Progenitor cell of endocrine pancreas (in vitro differentiated cells): Measurements from ENCODE around the gene KRTAP10-12. TPM values are rescaled to one million over a fixed set of nuclear protein-coding genes. Genes with fewer than 3 reads are reported as not detected.

Experiments used
- DNase-seq: peaks from one replicate; pipeline ENCODE4 v3.0.0; 2021; ENCODE audit warnings: low spot score; ENCODE audit not compliant: unreplicated experiment
- H3K27ac Mint-ChIP-seq: 2 replicates; pipeline ENCODE4 v1.8.0; 2021; ENCODE audit warnings: mild to moderate bottlenecking, moderate library complexity, mixed read lengths
- H3K27me3 Mint-ChIP-seq: 2 replicates; pipeline ENCODE4 v1.8.0; 2021; ENCODE audit warnings: mixed read lengths
- H3K36me3 Mint-ChIP-seq: 2 replicates; pipeline ENCODE4 v1.8.0; 2022; ENCODE audit warnings: mixed read lengths; ENCODE audit not compliant: insufficient read depth
- H3K4me1 Mint-ChIP-seq: 2 replicates; pipeline ENCODE4 v1.8.0; 2021; ENCODE audit warnings: low read depth, mixed read lengths
- H3K4me3 Mint-ChIP-seq: 2 replicates; pipeline ENCODE4 v1.8.0; 2021; ENCODE audit warnings: low read depth, mild to moderate bottlenecking, moderate library complexity, mixed read lengths
- H3K9me3 Mint-ChIP-seq: 2 replicates; pipeline ENCODE4 v1.8.0; 2021; ENCODE audit warnings: low read depth, mixed read lengths
- total RNA-seq: library from RNA; stranded (reverse); gene quantifications from 2 replicates; pipeline ENCODE4 v1.2.1, GENCODE V29; 2021
- TF ChIP-seq, protein P1 (sequence below): fragments of 200-600 bp; sonication (generic); IDR thresholded peaks from one replicate; pipeline ENCODE4 v1.5.0; 2021; ENCODE audit warnings: antibody characterized with exemption, mild to moderate bottlenecking; ENCODE audit not compliant: unreplicated experiment

KRTAP10-12 gene
- total RNA-seq, 1 donor from 2014 or later: not detected

DNA sequence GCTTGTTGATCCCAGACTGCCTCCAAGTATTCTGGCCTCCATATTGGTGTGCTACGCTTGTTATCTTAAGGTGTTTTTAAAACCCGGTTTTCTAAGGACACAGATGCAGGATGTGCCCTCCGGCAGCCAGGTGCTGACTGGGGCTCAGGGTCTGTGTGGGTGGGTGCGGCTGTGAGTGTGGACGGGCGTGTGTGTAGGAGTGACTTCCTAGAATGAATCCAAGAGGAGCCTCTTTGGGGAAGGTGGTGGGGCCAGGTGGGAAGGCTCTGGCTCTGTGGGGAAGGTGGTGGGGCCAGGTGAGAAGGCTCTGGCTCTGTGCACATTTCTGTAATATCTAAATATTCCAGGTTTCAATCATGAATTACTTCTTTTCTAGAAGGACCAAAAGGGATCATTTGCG, 27.2 kb downstream of the KRTAP10-12 start:
- Mint-ChIP-seq H3K4me1 (peaks cover 7% of the 10 kb centered on the region), H3K4me3 (no peak overlapping the region), H3K27me3 (peaks cover 44% of the 10 kb centered on the region), H3K36me3 (no peaks in the 10 kb centered on the region), H3K9me3 (no peaks in the 10 kb centered on the region), H3K27ac (no peak overlapping the region)
- TF ChIP-seq, protein P1, sequence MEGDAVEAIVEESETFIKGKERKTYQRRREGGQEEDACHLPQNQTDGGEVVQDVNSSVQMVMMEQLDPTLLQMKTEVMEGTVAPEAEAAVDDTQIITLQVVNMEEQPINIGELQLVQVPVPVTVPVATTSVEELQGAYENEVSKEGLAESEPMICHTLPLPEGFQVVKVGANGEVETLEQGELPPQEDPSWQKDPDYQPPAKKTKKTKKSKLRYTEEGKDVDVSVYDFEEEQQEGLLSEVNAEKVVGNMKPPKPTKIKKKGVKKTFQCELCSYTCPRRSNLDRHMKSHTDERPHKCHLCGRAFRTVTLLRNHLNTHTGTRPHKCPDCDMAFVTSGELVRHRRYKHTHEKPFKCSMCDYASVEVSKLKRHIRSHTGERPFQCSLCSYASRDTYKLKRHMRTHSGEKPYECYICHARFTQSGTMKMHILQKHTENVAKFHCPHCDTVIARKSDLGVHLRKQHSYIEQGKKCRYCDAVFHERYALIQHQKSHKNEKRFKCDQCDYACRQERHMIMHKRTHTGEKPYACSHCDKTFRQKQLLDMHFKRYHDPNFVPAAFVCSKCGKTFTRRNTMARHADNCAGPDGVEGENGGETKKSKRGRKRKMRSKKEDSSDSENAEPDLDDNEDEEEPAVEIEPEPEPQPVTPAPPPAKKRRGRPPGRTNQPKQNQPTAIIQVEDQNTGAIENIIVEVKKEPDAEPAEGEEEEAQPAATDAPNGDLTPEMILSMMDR: no peak
- DNase-seq: no peak

DNA sequence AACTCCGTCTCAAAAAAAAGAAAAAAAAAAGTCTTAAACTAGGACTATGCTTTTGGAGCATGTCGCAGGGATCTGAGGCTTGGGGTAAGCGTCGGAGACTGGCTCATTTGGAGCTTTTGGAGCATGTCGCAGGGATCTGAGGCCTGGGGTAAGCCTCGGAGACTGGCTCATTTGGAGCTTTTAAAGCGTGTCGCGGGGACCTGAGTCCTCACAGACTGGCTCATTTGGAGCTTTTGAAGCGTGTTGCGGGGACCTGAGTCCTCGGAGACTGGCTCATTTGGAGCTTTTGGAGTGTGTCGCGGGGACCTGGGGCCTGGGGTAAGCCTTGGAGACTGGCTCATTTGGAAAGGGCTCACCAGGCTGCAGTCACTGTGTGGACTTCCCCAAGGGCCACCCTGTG, 28.0 kb downstream of the KRTAP10-12 start:
- Mint-ChIP-seq H3K36me3 (no peaks in the 10 kb centered on the region), H3K9me3 (no peaks in the 10 kb centered on the region), H3K27ac (no peak overlapping the region), H3K27me3 (peaks cover 39% of the 10 kb centered on the region), H3K4me1 (peaks cover 7% of the 10 kb centered on the region), H3K4me3 (no peak overlapping the region)
- TF ChIP-seq, protein P1: no peak
- no peak for DNase-seq

DNA sequence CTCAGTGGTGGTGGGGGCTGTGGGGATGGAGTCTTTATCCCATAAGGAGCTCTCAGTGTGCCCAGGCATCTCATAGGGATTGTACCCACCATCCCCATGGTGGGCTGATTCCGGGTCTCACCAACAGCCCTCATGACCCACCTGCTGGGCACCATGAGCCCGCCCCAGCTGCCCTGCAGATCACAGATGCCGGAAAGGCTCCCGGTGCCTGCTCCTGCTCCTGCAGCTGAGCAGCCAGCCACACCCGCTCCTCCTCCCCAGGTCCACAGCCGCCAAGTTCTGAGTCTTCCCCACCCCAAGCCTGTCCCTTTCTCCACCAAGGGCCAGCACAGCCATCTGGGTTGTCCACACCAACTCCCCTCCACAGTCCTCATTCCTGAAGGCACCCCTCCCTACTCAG, 29.9 kb downstream of the KRTAP10-12 start:
- Mint-ChIP-seq H3K9me3 (no peaks in the 10 kb centered on the region), H3K4me1 (peaks cover 7% of the 10 kb centered on the region), H3K27me3 (peaks cover 49% of the 10 kb centered on the region), H3K4me3 (no peak overlapping the region), H3K27ac (no peak overlapping the region), H3K36me3 (no peaks in the 10 kb centered on the region)
- DNase-seq: no peak
- TF ChIP-seq, protein P1: no peak

DNA sequence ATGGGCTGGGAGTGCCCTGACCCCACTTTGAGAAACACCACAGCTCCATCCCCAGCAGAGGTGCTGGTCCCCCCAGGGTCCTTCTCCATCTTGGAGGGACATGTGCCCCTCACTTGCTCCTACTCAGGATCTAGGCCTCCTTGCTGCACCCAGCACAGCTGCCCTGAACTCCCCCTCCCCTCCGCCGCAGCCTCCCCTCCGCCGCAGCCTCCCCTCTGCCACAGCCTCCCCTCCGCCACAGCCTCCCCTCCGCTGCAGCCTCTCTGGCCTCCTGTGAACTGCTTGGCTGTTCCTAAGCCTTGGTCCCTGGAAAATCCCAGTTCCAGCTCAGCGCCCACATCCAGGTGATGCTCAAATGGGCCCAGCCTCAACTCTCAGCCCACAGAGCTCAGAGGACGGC, 30.3 kb downstream of the KRTAP10-12 start:
- H3K36me3 Mint-ChIP-seq: no peaks in the 10 kb centered on the region
- TF ChIP-seq, protein P1: no peak
- H3K9me3 Mint-ChIP-seq: no peaks in the 10 kb centered on the region
- peaks cover 53% of the 10 kb centered on the region for H3K27me3 Mint-ChIP-seq
- H3K4me1 Mint-ChIP-seq: peaks cover 7% of the 10 kb centered on the region
- no peak overlapping the region for H3K27ac Mint-ChIP-seq
- no peak overlapping the region for H3K4me3 Mint-ChIP-seq
- DNase-seq: no peak

DNA sequence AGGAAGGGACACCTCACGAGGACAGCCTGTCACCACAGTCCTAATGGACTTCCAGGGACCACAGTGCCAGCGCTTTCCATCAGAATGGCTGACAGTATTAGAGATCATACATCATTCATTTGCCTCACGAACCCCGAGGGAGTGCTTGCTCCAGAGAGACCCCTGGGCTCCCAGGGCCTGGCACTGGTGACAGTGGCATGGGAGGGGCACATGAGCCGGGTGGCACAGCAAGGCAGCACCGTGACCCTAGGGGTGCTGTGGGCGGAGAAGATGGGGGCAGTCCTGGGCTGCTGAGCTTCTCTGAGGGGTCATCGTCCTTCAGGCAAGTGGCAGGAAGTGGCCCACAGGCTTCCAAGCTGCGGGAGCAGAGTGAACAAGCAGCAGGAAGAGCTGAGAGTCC, 30.8 kb downstream of the KRTAP10-12 start:
- H3K9me3 Mint-ChIP-seq: no peaks in the 10 kb centered on the region
- no peak for DNase-seq
- H3K27ac Mint-ChIP-seq: no peak overlapping the region
- no peak overlapping the region for H3K4me3 Mint-ChIP-seq
- H3K27me3 Mint-ChIP-seq: peaks cover 49% of the 10 kb centered on the region
- peaks cover 5% of the 10 kb centered on the region for H3K4me1 Mint-ChIP-seq
- no peaks in the 10 kb centered on the region for H3K36me3 Mint-ChIP-seq
- TF ChIP-seq, protein P1: no peak

DNA sequence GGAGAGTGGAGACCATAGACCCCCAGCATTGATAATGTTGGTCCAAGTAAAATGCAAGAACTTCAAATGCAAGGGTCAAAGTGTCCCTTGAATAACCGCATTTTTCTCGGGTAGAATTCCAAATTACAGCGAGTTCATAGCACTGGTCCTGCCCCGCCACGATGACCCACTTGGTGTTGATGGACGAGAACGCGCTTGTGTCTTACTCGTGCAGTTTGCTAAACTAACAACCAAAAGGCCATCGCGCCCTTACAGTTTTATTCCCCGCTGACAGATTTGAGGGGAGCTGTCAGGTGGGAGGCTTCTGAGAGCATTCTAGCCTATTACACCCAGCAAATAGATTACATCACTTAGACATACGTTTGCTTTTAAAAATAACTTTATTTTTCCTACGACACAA, 31.7 kb downstream of the KRTAP10-12 start:
- no peak for DNase-seq

More for the DNA sequence above, 31.7 kb downstream of the KRTAP10-12 start:
- H3K27ac Mint-ChIP-seq: no peak overlapping the region
- TF ChIP-seq, protein P1: no peak
- no peaks in the 10 kb centered on the region for H3K9me3 Mint-ChIP-seq
- no peaks in the 10 kb centered on the region for H3K36me3 Mint-ChIP-seq
- no peak overlapping the region for H3K4me3 Mint-ChIP-seq
- H3K4me1 Mint-ChIP-seq: no peaks in the 10 kb centered on the region
- peaks cover 46% of the 10 kb centered on the region for H3K27me3 Mint-ChIP-seq
